T-helper 22 cell (primary cell): Measurements from ENCODE around the gene OXCT1.
"Not testable (repeated sequence)": the region's sequence is repeated elsewhere in the genome, so short reads cannot be mapped to it uniquely, and the experiment has no call there.

Experiments used
- DNase-seq: peaks from one replicate; pipeline ENCODE4 v3.0.0-alpha.2; 2020; ENCODE audit warnings: low read depth

The OXCT1 gene

DNA sequence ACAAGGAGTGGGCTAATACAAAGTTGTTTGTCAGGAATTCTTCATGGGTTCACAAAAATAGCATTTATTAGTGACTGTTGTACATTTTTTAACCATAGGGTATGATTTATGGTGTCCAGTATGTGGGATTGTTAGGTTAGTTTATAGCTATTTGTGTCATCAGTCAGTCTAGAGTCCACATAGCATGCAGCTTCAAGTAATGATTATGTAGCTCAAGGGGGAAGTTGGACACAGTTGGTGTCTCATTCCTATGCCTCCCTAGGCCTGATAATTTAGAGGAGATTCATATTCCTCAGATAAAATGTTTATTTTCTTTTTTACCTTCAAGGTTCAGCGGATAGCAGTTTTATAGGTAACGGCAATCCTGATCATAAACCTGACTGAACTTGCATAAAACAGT is 153.8 kb downstream of the OXCT1 start:
- DNase-seq = no peak

DNA sequence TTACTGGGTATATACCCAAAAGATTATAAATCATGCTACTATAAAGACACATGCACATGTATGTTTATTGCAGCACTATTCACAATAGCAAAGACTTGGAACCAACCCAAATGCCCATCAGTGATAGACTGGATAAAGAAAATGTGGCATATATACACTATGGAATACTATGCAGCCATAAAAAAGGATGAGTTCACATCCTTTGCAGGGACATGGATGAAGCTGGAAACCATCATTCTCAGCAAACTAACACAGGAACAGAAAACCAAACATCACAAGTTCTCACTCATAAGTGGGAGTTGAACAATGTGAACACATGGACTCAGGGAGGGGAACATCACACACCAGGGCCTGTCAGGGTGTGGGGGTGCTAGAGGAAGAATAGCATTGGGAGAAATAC is 155.8 kb downstream of the OXCT1 start:
- not testable (repeated sequence) for DNase-seq

DNA sequence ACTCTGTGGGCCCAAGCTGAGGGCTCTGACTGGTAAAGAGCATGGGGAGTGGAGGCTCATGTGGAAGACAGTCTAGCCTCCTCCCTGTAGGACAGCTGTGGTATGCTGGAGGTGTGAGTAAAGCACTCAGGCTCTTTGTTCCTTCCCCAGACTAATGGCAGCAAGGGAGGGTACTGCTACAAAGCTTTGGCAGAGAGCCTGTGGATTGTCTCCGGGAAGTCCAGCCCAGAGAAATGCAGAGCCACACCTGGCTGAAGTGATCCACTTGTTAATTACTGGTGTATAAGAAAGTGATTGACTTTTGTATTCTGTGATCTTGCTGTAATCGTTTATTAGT is 161.7 kb downstream of the OXCT1 start:
- no peak for DNase-seq

DNA sequence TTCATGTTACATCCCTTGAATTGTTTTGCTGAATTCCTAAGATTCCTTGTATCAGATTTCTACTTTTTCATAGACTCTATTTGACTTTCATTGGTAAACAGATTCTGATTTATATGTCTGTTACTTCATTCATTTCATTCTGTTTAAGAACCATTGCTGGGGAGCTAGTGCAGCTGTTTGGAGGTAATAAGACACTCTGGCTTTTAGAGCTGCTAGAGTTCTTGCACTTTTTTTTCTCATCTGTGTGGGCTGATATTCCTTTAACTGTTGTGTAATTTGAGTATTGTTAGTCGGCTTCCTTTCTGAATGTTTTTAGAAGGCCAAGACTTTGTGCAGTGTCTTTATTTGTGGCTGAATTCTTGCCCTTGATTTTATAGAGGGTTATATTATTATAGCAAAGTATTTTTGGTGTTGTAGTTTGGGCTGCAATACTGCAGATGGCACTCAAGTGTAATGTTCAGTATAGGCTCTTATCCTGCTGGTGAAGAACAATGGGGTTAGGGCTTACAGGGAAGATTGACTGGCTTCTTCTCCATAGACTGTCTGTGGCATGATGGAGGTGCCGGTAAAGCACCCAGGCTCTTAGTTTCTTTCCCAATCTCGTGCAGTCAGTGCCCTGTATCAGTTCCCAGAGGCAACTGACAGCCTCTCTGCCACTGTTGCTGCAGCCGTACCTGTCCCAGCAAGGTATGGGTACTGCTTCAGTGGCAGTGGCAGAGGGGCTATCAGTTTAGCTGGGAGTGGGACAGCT is 162.2 kb downstream of the OXCT1 start:
- DNase-seq = no peak

DNA sequence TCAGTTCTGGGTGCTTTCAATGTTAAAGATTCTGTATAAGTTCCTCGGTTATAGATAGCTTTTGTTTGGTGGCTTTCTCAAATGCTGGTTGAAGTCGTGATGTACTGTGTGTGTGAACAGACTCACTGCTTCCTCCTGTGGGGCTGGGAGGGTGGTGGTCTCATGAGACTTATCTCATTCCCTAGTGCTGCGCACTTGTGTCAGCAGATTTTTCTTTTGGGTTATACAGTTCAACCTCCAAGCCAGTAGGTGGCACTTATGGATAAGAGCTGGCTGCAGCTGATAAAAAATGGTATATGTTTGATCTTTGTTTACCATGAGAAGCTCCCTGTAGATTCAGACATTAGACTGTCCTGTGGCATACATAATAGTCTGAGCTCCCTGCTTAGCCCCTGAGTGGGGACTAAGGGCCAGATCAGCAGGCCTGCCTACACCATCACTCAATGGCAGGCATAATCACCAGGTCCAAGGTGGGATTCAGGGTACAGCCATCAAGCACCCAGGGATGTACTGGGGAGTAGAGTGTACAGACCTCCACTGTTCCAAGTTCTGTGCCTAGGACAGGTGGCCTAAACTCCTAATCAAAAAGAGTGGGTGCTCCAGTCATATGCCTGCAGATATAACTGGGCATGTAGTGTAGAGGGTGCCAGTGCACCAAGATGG is 174.2 kb downstream of the OXCT1 start:
- DNase-seq = no peak

DNA sequence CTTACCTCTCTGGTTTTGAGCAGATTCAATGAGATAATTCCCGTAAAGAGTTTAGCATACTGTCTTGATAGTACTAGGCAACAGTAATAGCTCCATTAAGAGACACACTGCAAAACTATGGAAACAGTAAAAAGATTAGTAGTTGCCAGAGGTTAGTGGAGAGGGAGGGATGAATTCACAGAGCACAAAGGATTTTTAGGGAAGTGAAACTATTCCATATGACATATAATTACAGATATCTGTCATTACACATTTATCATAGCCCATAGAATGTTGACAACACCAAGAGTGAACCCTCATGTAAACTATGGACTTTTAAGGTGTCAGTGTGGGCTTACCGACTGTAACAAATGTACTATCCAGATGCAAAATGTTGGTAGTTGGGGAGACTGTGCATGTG is 183.5 kb downstream of the OXCT1 start:
- DNase-seq = no peak

DNA sequence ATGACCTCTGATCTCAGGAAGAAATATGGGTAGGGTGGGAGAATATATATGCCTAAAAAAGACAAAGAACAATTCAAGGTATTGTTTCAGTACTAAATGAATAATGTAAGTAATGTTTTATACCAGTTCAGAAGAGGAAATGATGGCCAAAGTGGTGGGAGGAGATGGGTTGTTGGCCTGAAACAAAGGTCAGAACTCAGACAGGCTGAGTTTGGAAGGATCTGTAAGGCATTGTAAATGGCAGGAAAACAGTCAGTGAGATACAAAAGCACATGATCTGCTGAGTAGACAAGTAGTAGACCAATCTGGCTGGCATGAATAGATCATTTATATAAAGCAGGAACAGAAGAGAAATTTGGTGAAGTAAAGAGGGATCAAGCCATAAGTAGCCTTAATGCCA is 184.0 kb downstream of the OXCT1 start:
- no peak for DNase-seq

DNA sequence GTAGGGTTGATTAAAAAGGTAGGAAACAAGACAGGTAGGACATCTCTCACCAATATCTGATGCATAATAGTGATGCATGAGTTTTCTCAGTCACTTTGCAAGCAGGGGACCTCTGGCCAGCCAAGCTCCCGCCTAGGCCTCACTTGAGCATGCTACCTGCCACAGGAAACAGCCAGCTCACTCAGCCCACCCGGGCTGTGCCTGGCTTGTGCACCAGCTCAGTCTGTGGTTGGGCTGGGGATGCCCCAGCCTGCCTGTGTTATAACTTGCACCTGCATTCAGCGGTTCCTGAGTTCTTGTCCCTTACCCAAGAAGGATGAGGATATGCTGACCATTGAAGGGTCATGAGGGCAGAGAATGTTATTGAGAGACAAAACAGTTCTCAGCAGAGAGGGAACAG is 187.0 kb downstream of the OXCT1 start:
- no peak for DNase-seq

DNA sequence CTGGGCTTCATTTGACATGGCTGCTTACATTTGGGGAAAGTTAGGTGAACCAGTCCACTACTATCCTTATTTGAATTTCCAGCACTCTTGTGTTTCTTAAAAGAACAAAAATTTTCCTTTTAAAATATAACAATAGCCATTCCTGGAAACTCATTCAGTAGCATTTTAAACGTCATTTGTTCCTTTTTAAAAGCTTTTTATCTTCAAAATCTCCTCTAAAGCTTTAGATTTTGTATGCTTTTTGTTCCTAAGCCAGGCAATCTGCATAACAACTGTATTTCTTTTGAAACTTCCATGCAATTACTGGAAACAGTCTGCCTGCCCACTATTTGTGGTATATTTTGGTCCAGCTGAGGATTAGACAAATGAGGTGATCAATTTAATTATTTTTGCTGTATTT is 187.6 kb downstream of the OXCT1 start:
- no peak for DNase-seq

DNA sequence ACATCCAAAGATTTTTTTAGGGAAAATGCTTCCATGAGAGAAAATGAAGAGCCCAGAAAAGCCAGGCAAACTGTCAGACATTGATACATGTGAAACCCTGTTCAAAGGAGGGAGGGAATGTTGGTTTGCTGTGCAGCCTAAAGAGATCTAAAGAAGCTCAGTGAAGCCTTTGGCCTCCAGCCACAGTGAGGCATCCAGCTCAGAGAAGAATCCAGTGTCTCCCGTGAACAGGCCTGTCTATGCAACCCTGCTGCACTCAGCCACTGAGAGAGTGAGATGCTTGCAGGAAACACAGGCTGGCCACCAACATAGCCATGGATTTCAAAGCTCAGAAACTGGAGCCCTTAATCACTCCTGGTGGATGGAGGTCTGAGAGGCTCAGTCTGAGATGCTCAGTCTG is 188.4 kb downstream of the OXCT1 start:
- DNase-seq = no peak
